ENCODE results near the gene LRRC56. TPM values are rescaled to one million over a fixed set of nuclear protein-coding genes. Genes with fewer than 3 reads are reported as not detected.

The LRRC56 gene
- total RNA-seq, 1 experiment from 2014 or later: 3.4 TPM

DNA sequence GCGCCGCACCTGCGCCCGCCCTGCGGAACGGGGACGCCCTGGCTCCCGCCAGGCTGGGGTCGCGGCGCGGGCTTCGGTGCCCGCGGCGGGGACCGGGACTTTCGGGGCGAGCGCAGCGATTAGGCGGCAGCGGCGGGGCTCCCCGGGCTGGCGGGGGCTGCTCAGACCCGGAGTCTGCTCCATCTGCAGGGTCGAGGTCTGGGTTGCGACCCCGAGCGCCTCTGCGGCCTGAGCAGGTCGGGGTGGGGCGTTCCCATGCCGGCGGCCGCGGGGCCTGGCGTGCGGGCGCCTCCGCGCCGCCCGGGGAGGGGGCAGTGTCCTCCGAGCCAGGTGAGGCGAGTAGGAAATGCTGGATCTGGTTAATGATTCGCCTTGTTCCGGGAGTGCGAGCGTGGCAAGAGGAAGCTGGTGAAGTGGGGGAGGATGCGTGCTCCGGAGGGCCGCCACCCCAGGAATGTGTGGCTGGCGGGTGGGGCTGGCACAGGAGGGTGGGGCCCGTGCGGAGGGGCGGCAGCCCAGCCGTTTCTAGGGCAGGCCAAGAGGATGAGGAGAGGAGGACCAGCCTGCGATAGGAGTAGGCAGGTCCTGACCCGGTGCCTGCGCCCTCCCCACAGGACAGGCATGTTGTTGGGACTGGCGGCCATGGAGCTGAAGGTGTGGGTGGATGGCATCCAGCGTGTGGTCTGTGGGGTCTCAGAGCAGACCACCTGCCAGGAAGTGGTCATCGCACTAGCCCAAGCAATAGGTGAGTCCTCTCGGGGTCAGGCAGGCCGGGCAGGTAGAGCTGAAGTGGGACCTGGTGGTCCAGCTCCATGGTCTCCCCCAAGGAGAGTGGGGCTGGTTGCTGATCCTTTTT, 24.0 kb downstream of the LRRC56 start:
- H3K23me2 ChIP-seq (ENCODE audit: insufficient read length, low read depth, low read length, poor library complexity, severe bottlenecking): peaks cover 7% of the 10 kb centered on the region
- H2BK120ac ChIP-seq (ENCODE audit: low read depth, low read length, poor library complexity, severe bottlenecking): no peak overlapping the region
- peak overlapping the region; percentile 74 for H3K4me2 ChIP-seq (ENCODE audit: insufficient read depth, insufficient read length, low read length)
- peaks cover 5% of the 10 kb centered on the region; the same call in 1 of the 2 replicates for H3K27me3 ChIP-seq (ENCODE audit: insufficient read depth, low read length)
- Mint-ChIP-seq H3K4me1 (peaks cover 16 to 31% of the 10 kb centered on the region in 2 experiments), H3K36me3 (ENCODE audit: insufficient read depth in 1 of 3, low read depth in 3 of 3) (peaks cover 2 to 11% (median 4%) of the 10 kb centered on the region in 3 experiments; a peak in 5 of 7 replicates), H3K27ac (no peak overlapping the region), H3K9me3 (no peaks in the 10 kb centered on the region; a peak in 2 of 5 replicates), H3K27me3 (ENCODE audit: low read depth) (peaks cover 24% of the 10 kb centered on the region), H3K4me3 (peak overlapping the region; percentile 83 to 90)
- no peak overlapping the region for H2BK12ac ChIP-seq (ENCODE audit: insufficient read length, low read depth, low read length)
- H3K79me2 ChIP-seq (ENCODE audit: insufficient read depth, low read length): no peaks in the 10 kb centered on the region
- H4K91ac ChIP-seq (ENCODE audit: insufficient read length, low read depth, low read length): no peak overlapping the region
- H4K8ac ChIP-seq (replicated peaks; ENCODE audit: insufficient read length, low read depth, low read length): no peak overlapping the region
- H2BK5ac ChIP-seq (ENCODE audit: insufficient read length, low read length): no peak overlapping the region
- H3K79me1 ChIP-seq (ENCODE audit: insufficient read depth, low read depth, low read length, poor library complexity, severe bottlenecking): no peaks in the 10 kb centered on the region
- H4K5ac ChIP-seq (ENCODE audit: insufficient read length, low read depth, low read length): no peak overlapping the region
- H2BK15ac ChIP-seq (ENCODE audit: low read depth, low read length): no peak overlapping the region
- H2AK5ac ChIP-seq (ENCODE audit: insufficient read length, low read length): no peak overlapping the region
- no CpG with 5 or more reads among the region's 67 CpGs for WGBS (ENCODE audit: extremely low coverage, insufficient read length, low lambda C conversion rate)
- H3K23ac ChIP-seq (ENCODE audit: insufficient read length, low read depth, low read length): no peak overlapping the region
- no peak for DNase-seq
- H2AFZ ChIP-seq (ENCODE audit: low read length): no peak overlapping the region
- H3K4ac ChIP-seq (ENCODE audit: low read depth, low read length): no peak overlapping the region
- H3K14ac ChIP-seq (ENCODE audit: insufficient read depth, low read length): 0 out of 2 replicates have a peak overlapping the region, but pooled peaks have one; percentile 35
- H3K56ac ChIP-seq (ENCODE audit: insufficient read length, low read depth, low read length): no peak overlapping the region
- no peaks in the 10 kb centered on the region for H3K4me1 ChIP-seq (ENCODE audit: insufficient read depth, low read length)
- no peak overlapping the region for H3K18ac ChIP-seq (ENCODE audit: insufficient read length, low read depth, low read length)
- H3T11ph ChIP-seq (ENCODE audit: low read length): no peak overlapping the region
- H3K27ac ChIP-seq (ENCODE audit: insufficient read length, low read depth, low read length): no peak overlapping the region
- no peak overlapping the region for H2BK20ac ChIP-seq (ENCODE audit: low read depth, low read length, poor library complexity, severe bottlenecking)
- no peaks in the 10 kb centered on the region for H4K20me1 ChIP-seq (ENCODE audit: control insufficient read depth, insufficient read depth, insufficient read length)
- peak overlapping the region; percentile 23 for H3K9ac ChIP-seq (ENCODE audit: extremely low read depth, insufficient read length, low read length)
- no peaks in the 10 kb centered on the region for H3K9me3 ChIP-seq (ENCODE audit: control insufficient read depth, low read depth, low read length)
- TF ChIP-seq, protein P1, sequence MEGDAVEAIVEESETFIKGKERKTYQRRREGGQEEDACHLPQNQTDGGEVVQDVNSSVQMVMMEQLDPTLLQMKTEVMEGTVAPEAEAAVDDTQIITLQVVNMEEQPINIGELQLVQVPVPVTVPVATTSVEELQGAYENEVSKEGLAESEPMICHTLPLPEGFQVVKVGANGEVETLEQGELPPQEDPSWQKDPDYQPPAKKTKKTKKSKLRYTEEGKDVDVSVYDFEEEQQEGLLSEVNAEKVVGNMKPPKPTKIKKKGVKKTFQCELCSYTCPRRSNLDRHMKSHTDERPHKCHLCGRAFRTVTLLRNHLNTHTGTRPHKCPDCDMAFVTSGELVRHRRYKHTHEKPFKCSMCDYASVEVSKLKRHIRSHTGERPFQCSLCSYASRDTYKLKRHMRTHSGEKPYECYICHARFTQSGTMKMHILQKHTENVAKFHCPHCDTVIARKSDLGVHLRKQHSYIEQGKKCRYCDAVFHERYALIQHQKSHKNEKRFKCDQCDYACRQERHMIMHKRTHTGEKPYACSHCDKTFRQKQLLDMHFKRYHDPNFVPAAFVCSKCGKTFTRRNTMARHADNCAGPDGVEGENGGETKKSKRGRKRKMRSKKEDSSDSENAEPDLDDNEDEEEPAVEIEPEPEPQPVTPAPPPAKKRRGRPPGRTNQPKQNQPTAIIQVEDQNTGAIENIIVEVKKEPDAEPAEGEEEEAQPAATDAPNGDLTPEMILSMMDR (conservative IDR thresholded peaks at IDR 0.05): no peak
